GM21528 (cell line): ENCODE data around the gene KLHL10.
A peak's percentile ranks its signal among the peaks of the same experiment; 100 is the strongest.
"Not testable (repeated sequence)": the region's sequence is repeated elsewhere in the genome, so short reads cannot be mapped to it uniquely, and the experiment has no call there.

Experiments used
- ATAC-seq: cut with Tn5 transposase; IDR thresholded peaks from one replicate; pipeline ENCODE4 v1.9.1; 2021; ENCODE audit warnings: mild to moderate bottlenecking, moderate library complexity; ENCODE audit not compliant: unreplicated experiment, low FRiP score

The KLHL10 gene

DNA sequence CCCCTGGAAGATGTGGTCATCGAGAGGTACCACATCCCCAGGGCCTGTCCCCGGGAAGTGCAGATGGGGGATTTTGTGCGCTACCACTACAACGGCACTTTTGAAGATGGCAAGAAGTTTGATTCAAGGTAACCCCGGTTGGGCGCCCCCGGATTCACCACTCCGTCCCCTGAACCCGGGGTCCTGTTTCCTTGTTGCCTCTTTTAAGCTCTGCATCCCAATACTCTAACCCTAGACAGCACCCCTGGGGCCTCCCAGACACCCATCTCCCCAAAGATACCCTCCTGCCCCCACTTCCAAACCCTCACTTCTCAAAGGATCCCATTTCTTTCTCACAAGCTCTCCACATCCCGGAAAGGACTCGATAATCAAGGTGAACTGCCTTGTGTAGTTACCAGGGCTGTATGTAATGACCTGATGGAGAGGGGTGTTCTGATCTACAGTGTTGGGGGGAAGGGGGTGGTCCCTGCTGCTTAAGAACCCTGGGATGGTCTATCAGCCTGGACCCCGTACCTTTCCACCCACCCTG is 24.4 kb upstream of the KLHL10 start:
- ATAC-seq = no peak

DNA sequence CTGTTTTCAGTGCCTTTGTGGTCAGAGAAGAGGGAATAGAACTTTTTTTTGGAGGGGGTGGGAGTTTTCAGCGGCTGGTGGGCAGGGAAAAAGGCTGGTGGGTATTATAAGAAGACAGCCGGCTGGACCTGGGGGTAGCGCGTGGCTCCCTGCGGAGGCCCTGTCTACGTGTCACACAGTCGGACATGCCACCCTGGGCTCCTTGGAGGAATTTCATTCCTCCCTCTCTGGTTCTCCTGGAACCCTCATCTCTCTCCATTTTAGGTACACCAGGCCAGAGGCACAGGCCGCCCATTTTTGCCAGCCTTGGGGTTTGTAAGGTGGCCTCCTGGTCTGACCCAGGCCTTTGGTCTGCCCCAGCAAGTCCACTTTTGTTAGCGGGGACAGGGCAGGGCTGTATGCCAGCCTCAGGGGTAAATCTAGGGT is 23.9 kb upstream of the KLHL10 start:
- ATAC-seq = no peak

DNA sequence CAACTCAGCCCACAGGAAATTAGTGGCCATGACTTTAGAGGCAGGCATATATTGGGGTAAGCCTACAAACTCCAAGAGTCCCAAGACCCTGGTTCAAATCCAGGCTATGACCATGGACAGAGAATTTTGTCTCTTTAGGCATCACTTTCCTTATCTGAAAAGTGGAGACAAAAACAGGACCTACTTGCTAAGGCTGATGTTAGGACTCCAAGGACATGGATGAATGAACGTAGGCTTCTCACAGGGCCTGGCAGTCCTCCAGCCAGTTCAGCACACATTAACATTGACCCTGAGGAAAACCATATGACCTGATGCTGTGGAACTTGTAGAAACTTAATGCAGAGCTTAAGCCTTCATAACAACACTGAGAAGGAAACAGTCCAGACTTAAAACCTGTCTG is 23.4 kb upstream of the KLHL10 start:
- no peak for ATAC-seq

- no peak for ATAC-seq
Measured at GRCh38 chr17:41816637-41817320, 20.8 kb upstream of the KLHL10 start.

GRCh38 chr17:41818024-41818423 is 19.6 kb upstream of the KLHL10 start:
- no peak for ATAC-seq

- ATAC-seq = no peak
Measured at GRCh38 chr17:41821776-41822175, 15.8 kb upstream of the KLHL10 start.

DNA sequence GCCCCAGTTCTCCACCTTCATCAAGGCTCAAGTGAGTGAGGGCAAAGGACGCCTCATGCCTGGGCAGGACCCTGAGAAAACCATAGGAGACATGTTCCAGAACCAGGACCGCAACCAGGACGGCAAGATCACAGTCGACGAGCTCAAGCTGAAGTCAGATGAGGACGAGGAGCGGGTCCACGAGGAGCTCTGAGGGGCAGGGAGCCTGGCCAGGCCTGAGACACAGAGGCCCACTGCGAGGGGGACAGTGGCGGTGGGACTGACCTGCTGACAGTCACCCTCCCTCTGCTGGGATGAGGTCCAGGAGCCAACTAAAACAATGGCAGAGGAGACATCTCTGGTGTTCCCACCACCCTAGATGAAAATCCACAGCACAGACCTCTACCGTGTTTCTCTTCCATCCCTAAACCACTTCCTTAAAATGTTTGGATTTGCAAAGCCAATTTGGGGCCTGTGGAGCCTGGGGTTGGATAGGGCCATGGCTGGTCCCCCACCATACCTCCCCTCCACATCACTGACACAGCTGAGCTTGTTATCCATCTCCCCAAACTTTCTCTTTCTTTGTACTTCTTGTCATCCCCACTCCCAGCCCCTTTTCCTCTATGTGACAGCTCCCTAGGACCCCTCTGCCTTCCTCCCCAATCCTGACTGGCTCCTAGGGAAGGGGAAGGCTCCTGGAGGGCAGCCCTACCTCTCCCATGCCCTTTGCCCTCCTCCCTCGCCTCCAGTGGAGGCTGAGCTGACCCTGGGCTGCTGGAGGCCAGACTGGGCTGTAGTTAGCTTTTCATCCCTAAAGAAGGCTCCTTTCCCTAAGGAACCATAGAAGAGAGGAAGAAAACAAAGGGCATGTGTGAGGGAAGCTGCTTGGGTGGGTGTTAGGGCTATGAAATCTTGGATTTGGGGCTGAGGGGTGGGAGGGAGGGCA is 15.1 kb upstream of the KLHL10 start:
- no peak for ATAC-seq

DNA sequence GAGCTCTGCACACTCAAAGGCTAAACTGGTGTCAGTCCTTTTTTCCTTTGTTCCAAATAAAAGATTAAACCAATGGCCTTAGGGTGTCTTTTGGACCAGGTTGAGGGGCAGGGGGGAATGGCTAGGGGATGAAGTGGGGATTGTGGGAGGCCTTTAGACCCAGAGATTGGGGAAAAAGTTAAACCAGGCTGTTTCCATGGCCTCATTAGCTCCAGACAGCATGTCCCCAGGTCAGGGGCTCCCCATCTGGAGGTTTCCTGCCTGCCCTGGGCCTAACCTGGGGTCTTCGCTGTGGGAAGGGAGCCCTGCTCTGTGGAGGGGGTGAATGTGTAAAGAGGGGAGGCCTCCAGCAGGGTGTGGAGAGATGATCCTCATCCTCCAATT is 14.5 kb upstream of the KLHL10 start:
- no peak for ATAC-seq

DNA sequence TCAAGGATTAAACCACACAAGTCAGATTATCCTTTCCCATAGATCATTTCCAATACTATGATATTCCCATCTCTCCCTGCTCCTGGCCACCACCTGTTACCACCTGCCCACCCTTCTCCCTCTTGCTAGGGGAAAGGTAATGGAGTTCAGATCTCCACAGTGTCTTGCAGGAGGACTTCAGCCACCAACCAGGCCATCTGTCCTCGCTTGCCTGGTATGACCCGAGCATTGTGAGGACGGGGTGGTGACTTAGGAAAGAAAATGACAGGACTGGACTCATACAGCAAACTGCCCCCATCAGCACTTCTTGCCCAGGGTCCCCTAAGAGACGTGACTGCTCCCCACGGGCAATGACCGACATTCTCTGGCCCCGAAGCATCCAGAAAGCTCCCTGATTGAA is 14.0 kb upstream of the KLHL10 start:
- ATAC-seq = no peak

DNA sequence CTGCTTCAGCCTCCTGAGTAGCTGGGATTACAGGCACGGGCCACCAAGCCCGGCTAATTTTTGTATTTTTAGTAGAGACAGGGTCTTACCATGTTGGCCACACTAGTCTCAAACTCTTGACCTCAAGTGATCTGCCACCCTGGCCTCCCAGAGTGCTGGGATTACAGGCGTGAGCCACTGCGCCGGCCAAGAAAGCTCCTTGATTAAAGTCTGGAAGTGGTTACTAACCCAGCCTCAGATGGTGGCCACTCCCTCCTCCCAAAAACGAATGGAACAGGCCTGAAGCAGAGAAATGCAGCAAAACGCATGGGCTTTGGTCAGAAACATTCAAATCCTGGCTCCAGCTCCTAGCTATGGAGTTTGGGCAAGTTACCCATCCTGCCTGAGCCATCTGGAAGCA is 13.5 kb upstream of the KLHL10 start:
- no peak for ATAC-seq

- ATAC-seq = no peak
Measured at GRCh38 chr17:41825175-41825845, 12.3 kb upstream of the KLHL10 start.

GRCh38 chr17:41829961-41830360 is 7.7 kb upstream of the KLHL10 start:
- ATAC-seq = not testable (repeated sequence)

GRCh38 chr17:41835214-41835799 is 2.3 kb upstream of the KLHL10 start:
- peak; percentile 30 for ATAC-seq

DNA sequence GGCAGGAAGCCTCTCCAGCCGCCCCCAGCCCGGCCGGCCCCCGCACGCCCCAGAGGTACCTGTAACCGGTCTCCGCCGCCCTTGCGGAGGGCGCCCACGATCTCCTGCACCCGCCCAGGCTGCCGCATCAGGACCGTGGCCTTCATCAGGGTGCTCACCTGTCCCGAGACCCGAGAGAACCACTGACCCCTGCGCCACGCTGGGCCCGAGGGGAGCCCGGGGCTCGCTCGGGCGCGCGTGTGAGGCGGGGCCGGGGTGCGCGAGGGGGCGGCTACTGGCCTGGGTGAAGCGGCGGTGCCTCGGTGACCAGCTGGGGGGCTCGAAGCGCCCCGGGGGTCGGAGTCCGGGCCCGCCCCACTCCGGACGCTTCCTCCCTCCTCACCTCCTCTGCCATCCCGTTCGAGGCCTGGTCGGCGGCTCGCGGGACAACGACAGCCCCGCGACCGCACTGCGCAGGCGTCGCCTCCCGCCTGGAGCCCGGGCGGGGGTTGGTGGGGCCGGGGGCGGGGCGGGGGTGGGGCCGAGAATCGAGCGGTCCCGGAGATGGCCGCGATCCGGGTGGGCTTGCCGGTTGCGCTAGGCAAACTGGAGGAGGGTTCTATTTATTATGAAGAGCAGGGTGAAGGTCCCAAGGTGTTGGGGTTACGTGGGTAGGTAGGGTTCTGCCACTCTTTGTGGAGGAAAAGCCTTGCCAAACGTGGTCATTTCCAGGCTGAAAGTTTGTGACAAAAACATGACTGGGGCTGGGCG is 1.6 kb upstream of the KLHL10 start, which contains the start of gene NT5C3B:
Gene NT5C3B (minus strand): TSS at position 433 of the 750 bp plus-strand sequence. CDS start 39 bp downstream, at position 394.
- ATAC-seq = peak; percentile 61

DNA sequence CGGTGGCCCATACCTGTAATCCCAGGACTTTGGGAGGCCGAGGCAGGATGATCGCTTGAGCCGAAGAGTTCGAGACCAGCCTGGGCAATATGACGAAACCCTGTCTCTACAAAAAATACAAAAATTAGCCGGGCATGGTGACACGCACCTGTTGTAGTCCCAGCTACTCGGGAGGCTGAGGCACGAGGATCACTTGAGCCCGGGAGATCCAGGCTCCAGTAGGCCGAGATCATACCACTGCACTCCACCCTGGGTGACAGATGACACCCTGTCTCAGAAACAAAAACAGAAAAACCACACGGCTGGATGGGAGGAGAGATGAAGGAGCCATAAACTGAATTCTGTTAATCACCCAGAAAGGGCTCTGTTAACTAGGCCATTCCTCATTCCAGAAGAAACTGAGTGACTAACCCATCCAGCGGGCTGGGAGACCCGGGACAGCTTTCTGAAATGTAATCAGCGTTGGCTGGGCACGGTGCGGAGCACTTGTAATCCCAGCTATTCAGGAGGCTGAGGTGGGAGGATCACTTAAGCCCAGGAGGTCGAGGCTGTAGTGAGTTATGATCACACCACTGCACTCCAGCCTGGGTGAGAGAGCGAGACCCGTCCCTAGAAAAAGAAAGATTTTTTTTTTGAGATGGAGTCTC is 952 bp upstream of the KLHL10 start:
- ATAC-seq = no peak

DNA sequence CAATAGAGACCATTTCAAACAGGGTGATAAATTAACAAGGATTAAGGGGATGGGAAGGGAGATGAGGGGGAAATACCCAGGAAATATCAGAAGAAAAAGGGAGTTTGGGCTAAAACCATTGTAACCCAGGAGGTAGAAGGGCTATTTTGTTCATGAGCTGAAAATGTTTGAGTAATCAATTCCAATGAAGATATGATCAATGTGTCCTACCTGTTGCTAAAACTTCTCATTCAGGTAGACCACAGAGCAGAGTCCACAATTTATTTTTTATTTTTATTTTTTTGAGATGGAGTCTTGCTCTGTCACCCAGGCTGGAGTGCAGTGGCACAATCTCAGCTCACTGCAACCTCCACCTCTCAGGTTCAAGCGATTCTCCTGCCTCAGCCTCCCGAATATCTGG is 1.8 kb downstream of the KLHL10 start:
- ATAC-seq = not testable (repeated sequence)

GRCh38 chr17:41840781-41841180 is 3.2 kb downstream of the KLHL10 start:
- not testable (repeated sequence) for ATAC-seq

DNA sequence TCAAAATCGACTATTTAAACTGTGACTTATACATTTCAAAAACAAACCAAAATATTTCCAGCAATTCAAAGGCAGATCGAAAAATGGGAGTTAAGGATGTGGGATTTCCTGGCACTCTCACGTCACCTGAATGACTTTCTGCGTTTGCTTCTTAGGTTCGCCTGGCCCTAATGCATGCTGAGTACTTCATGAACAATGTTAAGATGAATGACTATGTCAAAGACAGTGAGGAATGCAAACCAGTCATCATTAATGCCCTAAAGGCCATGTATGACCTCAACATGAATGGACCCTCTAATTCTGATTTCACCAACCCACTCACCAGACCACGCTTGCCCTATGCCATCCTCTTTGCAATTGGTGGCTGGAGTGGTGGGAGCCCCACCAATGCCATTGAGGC is 7.3 kb downstream of the KLHL10 start:
- ATAC-seq = no peak

DNA sequence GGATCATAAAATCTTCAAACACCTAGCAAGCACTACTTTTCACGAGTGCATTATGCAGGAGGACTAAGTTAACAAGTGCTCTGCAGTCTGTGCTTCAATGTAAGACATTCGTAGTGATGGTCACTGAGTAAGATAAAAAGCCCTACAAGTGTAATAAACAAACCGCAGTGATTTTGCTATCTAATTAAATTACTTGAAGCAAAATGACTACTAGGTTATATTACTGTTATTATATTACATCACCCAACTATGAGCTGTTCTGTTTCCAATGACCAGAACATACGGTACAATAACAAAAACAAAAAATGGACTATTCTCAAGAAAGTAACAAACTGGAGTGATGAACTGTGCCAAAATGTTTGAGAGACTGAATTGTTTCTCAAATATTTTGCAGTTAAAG is 11.2 kb downstream of the KLHL10 start:
- ATAC-seq = no peak
